IMR-90 (cell line): ENCODE measurements around the gene ZBTB8B. TPM values are rescaled to one million over a fixed set of nuclear protein-coding genes. Genes with fewer than 3 reads are reported as not detected.

Source experiments
- ATAC-seq: fragments of 200-7000 bp; cut with Tn5 transposase; 2 replicates; pipeline ENCODE4 v1.9.1; 2020; ENCODE audit warnings: low read depth, mild to moderate bottlenecking, moderate library complexity
- BruUV-seq: library from RNA; stranded (reverse); fragments of 400-500 nt; replicated peaks from 2 replicates; lab custom pipeline; 2021; lab: Mats Ljungman, UMichigan
- CTCF ChIA-PET: fragments of 300-600 bp; formaldehyde crosslinking; extraction: SDS; loops from one replicate; lab custom pipeline; 2021; ENCODE audit warnings: antibody characterized with exemption; lab: Yijun Ruan, JAX
- POLR2A ChIA-PET: fragments of 300-600 bp; sonication (Branson Sonifier 250); formaldehyde crosslinking; loops from one replicate; lab custom pipeline; 2022; ENCODE audit warnings: antibody characterized with exemption; ENCODE audit not compliant: unreplicated experiment; lab: Charles Lee
- DNase-seq: peaks from one replicate; pipeline ENCODE4 v3.0.0; 2013
- H2AFZ ChIP-seq: replicated peaks from 2 replicates; pipeline ENCODE3; 2013; ENCODE audit warnings: low read length, mild to moderate bottlenecking; ENCODE audit not compliant: poor library complexity
- H2AK5ac ChIP-seq: 2 replicates; pipeline ENCODE4 v1.6.1; 2013; ENCODE audit warnings: low read depth, low read length, inconsistent platforms
- H2AK9ac ChIP-seq: replicated peaks from 2 replicates; pipeline ENCODE3; 2013; ENCODE audit warnings: mild to moderate bottlenecking, low read depth, low read length, moderate library complexity; ENCODE audit not compliant: poor library complexity
- H2BK120ac ChIP-seq: 2 replicates; pipeline ENCODE4 v1.6.1; 2013; ENCODE audit warnings: low read depth, low read length, inconsistent platforms
- H2BK15ac ChIP-seq: 3 replicates; pipeline ENCODE4 v1.6.1; 2013; ENCODE audit warnings: low read depth, low read length, inconsistent platforms
- H2BK20ac ChIP-seq: 2 replicates; pipeline ENCODE4 v1.6.1; 2013; ENCODE audit warnings: low read depth, mild to moderate bottlenecking, inconsistent platforms, low read length, moderate library complexity
- H2BK5ac ChIP-seq: 2 replicates; pipeline ENCODE4 v1.6.1; 2013; ENCODE audit warnings: mild to moderate bottlenecking, low read depth, low read length, inconsistent platforms; ENCODE audit not compliant: poor library complexity, severe bottlenecking
- H3K14ac ChIP-seq: replicated peaks from 2 replicates; pipeline ENCODE4 v1.6.1; 2013; ENCODE audit warnings: low read depth, low read length, inconsistent platforms
- H3K18ac ChIP-seq: 2 replicates; pipeline ENCODE4 v1.6.1; 2013; ENCODE audit warnings: low read depth, low read length, control low read depth
- H3K23ac ChIP-seq: 2 replicates; pipeline ENCODE4 v1.6.1; 2013; ENCODE audit warnings: low read depth, low read length, inconsistent platforms
- H3K27ac ChIP-seq: 2 replicates; pipeline ENCODE4 v1.5.1; 2013; ENCODE audit warnings: mild to moderate bottlenecking, control low read depth, low read length; ENCODE audit not compliant: insufficient read depth
- H3K27me3 ChIP-seq: 2 replicates; pipeline ENCODE4 v1.6.1; 2013; ENCODE audit warnings: low read length; ENCODE audit not compliant: control insufficient read depth, insufficient read depth
- H3K36me3 ChIP-seq: 2 replicates; pipeline ENCODE4 v1.6.1; 2013; ENCODE audit warnings: low read length, mixed read lengths; ENCODE audit not compliant: control insufficient read depth, insufficient read depth
- H3K4ac ChIP-seq: 2 replicates; pipeline ENCODE4 v1.6.1; 2013; ENCODE audit warnings: low read depth, low read length, inconsistent platforms
- H3K4me1 ChIP-seq: 2 replicates; pipeline ENCODE4 v1.6.1; 2013; ENCODE audit warnings: low read length, mixed read lengths; ENCODE audit not compliant: control insufficient read depth, insufficient read depth
- H3K4me2 ChIP-seq: 2 replicates; pipeline ENCODE4 v1.6.1; 2013; ENCODE audit warnings: low read depth, mild to moderate bottlenecking, control low read depth, low read length, moderate library complexity
- H3K4me3 ChIP-seq: 2 replicates; pipeline ENCODE4 v1.5.1; 2013; ENCODE audit warnings: low read depth, mild to moderate bottlenecking, control low read depth, low read length, moderate library complexity; ENCODE audit not compliant: insufficient read depth
- H3K56ac ChIP-seq: 2 replicates; pipeline ENCODE4 v1.6.1; 2013; ENCODE audit warnings: low read length, inconsistent platforms; ENCODE audit not compliant: insufficient read depth; ENCODE audit errors: extremely low read depth
- H3K79me1 ChIP-seq, 2 experiments: 2 replicates each; pipeline ENCODE4 v1.6.1; 2013; ENCODE audit warnings: low read length in 2 of 2, inconsistent platforms in 1 of 2, low read depth in 1 of 2
- H3K9ac ChIP-seq: 2 replicates; pipeline ENCODE4 v1.6.1; 2013; ENCODE audit warnings: low read depth, low read length, control low read depth
- H3K9me1 ChIP-seq: 2 replicates; pipeline ENCODE4 v1.6.1; 2013; ENCODE audit warnings: low read length, inconsistent platforms; ENCODE audit not compliant: insufficient read depth
- H3K9me3 ChIP-seq: 2 replicates; pipeline ENCODE4 v1.6.1; 2013; ENCODE audit warnings: low read length; ENCODE audit not compliant: control insufficient read depth, insufficient read depth
- H4K20me1 ChIP-seq: 2 replicates; pipeline ENCODE4 v1.6.1; 2013; ENCODE audit warnings: low read length, inconsistent platforms; ENCODE audit not compliant: insufficient read depth
- H4K5ac ChIP-seq: 2 replicates; pipeline ENCODE4 v1.6.1; 2013; ENCODE audit warnings: mild to moderate bottlenecking, low read depth, low read length, control low read depth
- H4K8ac ChIP-seq, 2 experiments: 2 replicates each; pipeline ENCODE4 v1.6.1; 2013; ENCODE audit warnings: low read depth in 2 of 2, low read length in 2 of 2, control low read depth in 1 of 2, inconsistent platforms in 1 of 2
- H4K91ac ChIP-seq: 2 replicates; pipeline ENCODE4 v1.6.1; 2013; ENCODE audit warnings: low read depth, low read length, inconsistent platforms; ENCODE audit not compliant: insufficient read depth
- BHLHE40 ChIP-seq: fragments of 150-350 bp; IDR thresholded peaks from 2 replicates; pipeline ENCODE4 v1.6.1; 2016; ENCODE audit warnings: mild to moderate bottlenecking, low read depth, low read length
- CEBPB ChIP-seq: IDR thresholded peaks from 2 replicates; pipeline ENCODE4 v1.6.1; 2012; ENCODE audit warnings: low read depth, low read length, improper control_type of control experiment
- CHD1 ChIP-seq: IDR thresholded peaks from 2 replicates; pipeline ENCODE4 v1.6.1; 2012; ENCODE audit warnings: low read depth, low read length, improper control_type of control experiment
- CTCF ChIP-seq: conservative IDR thresholded peaks from 2 replicates; pipeline ENCODE4 v1.5.1; 2012; ENCODE audit warnings: mild to moderate bottlenecking, low read depth, low read length, improper control_type of control experiment
- ELK1 ChIP-seq: fragments of 150-350 bp; IDR thresholded peaks from 2 replicates; pipeline ENCODE4 v1.6.1; 2016; ENCODE audit warnings: low read depth, mild to moderate bottlenecking, low read length, moderate library complexity, borderline replicate concordance
- FOS ChIP-seq: fragments of 150-350 bp; IDR thresholded peaks from 2 replicates; pipeline ENCODE4 v1.6.1; 2016; ENCODE audit warnings: low read depth, low read length
- MAFK ChIP-seq: IDR thresholded peaks from 2 replicates; pipeline ENCODE4 v1.6.1; 2012; ENCODE audit warnings: low read depth, low read length, improper control_type of control experiment
- MAZ ChIP-seq: IDR thresholded peaks from 2 replicates; pipeline ENCODE4 v1.6.1; 2012; ENCODE audit warnings: low read depth, mild to moderate bottlenecking, low read length, improper control_type of control experiment, moderate library complexity, borderline replicate concordance
- MXI1 ChIP-seq: IDR thresholded peaks from 2 replicates; pipeline ENCODE4 v1.6.1; 2012; ENCODE audit warnings: low read depth, mild to moderate bottlenecking, low read length, moderate library complexity, borderline replicate concordance
- NFE2L2 ChIP-seq: fragments of 150-350 bp; IDR thresholded peaks from 2 replicates; pipeline ENCODE4 v1.6.1; 2016; ENCODE audit warnings: low read depth, mild to moderate bottlenecking, low read length
- POLR2A ChIP-seq: IDR thresholded peaks from 2 replicates; pipeline ENCODE4 v1.6.1; 2012; ENCODE audit warnings: mild to moderate bottlenecking, low read depth, low read length
- RAD21 ChIP-seq: IDR thresholded peaks from 2 replicates; pipeline ENCODE4 v1.6.1; 2012; ENCODE audit warnings: low read length, improper control_type of control experiment
- RCOR1 ChIP-seq: IDR thresholded peaks from 2 replicates; pipeline ENCODE4 v1.6.1; 2012; ENCODE audit warnings: mild to moderate bottlenecking, low read length, improper control_type of control experiment; ENCODE audit not compliant: insufficient replicate concordance
- RFX5 ChIP-seq: IDR thresholded peaks from 2 replicates; pipeline ENCODE4 v1.8.0; 2012; ENCODE audit warnings: low read depth, mild to moderate bottlenecking, low read length, moderate library complexity
- SMC3 ChIP-seq: fragments of 150-350 bp; IDR thresholded peaks from 2 replicates; pipeline ENCODE4 v1.6.1; 2016; ENCODE audit warnings: low read depth, mild to moderate bottlenecking, antibody characterized with exemption, low read length, moderate library complexity
- USF2 ChIP-seq: fragments of 150-350 bp; IDR thresholded peaks from 2 replicates; pipeline ENCODE4 v1.6.1; 2017; ENCODE audit warnings: mild to moderate bottlenecking, antibody characterized with exemption, low read length, low read depth
- WGBS, 2 experiments: methylation state at CpG; one replicate each; pipeline versions ENCODE4 v1.1.5 to v1.1.7; 2013; ENCODE audit warnings: missing lambda C conversion rate in 2 of 2; ENCODE audit not compliant: insufficient read length in 1 of 2; ENCODE audit errors: extremely low coverage in 2 of 2; 5-methylcytosine and 5-hydroxymethylcytosine counted together
- dilution Hi-C: fragments of 300-500 bp; cut with HindIII; formaldehyde crosslinking; loops from one replicate; pipeline ENCODE4 v1.14.3; 2018; ENCODE audit warnings: low sequenced_read_pairs; ENCODE audit not compliant: unreplicated experiment
- in situ Hi-C: fragments of 300-500 bp; cut with MboI; formaldehyde crosslinking; loops from 3 replicates; pipeline ENCODE4 v1.14.3; 2019; ENCODE audit warnings: low sequenced_read_pairs, inconsistent platforms, mixed read lengths
- intact Hi-C: fragments of 100-400 bp; cut with micrococcal nuclease; formaldehyde crosslinking; loops from 2 replicates; pipeline ENCODE4 v1.10.0; 2022
- polyA plus RNA-seq, 3 experiments: library from polyadenylated mRNA; depleted of rRNA; stranded (reverse); fragments of >200 nt; gene quantifications; 2 replicates each; pipeline ENCODE4 v1.2.3, GENCODE V29; 2012; ENCODE audit warnings: low replicate concordance in 1 of 3
- total RNA-seq: library from RNA; depleted of rRNA; stranded (reverse); fragments of >200 nt; gene quantifications from 2 replicates; pipeline ENCODE4 v1.2.3, GENCODE V29; 2012

Gene ZBTB8B
- total and polyA plus RNA-seq, 2 of the 4 experiments (the other 2 are of a cell fraction) = not detected

GRCh38 chr1:32507021-32507420, 42.1 kb downstream of the ZBTB8B start:
- in situ Hi-C loops = no loop called here
- Histone ChIP-seq H3K9ac (no peak overlapping the region), H2BK15ac (no peak overlapping the region), H3K4ac (no peak overlapping the region), H2AK5ac (no peak overlapping the region), H3K27ac (no peak overlapping the region), H2AFZ (no peak overlapping the region), H3K36me3 (no peaks in the 10 kb centered on the region), H3K18ac (no peak overlapping the region), H2BK20ac (no peak overlapping the region), H4K20me1 (no peaks in the 10 kb centered on the region), H4K8ac (no peak overlapping the region), H3K9me3 (no peaks in the 10 kb centered on the region), H3K56ac (no peak overlapping the region), H4K91ac (no peak overlapping the region), H3K23ac (no peak overlapping the region), H2BK5ac (no peak overlapping the region), H3K4me3 (no peak overlapping the region), H3K4me1 (no peaks in the 10 kb centered on the region), H2AK9ac (no peak overlapping the region), H3K14ac (no peak overlapping the region), H3K9me1 (no peaks in the 10 kb centered on the region), H3K79me1 (no peaks in the 10 kb centered on the region), H3K27me3 (no peaks in the 10 kb centered on the region), H3K4me2 (no peak overlapping the region), H4K5ac (no peak overlapping the region), H2BK120ac (no peak overlapping the region)
- ChIA-PET POLR2A (no interaction called here), CTCF (interaction anchor here (2.1 kb wide), 1 partner anchor 13 kb away, joined by 6 read pairs; no protein-coding TSS in a partner anchor)
- 33% methylated on average over 1 of the region's 4 CpGs; no CpG with 5 or more reads in 1 of the 2 experiments for WGBS, 2 experiments
- DNase-seq (no peak), ATAC-seq (no peak)
- intact Hi-C loops = no loop called here
- dilution Hi-C loops = no loop called here
- TF ChIP-seq CTCF (no peak), MAFK (no peak), MXI1 (no peak), RCOR1 (no peak), ELK1 (no peak), SMC3 (no peak), RFX5 (no peak), FOS (no peak), USF2 (no peak), RAD21 (no peak), POLR2A (no peak), BHLHE40 (no peak), NFE2L2 (no peak), MAZ (no peak), CEBPB (no peak), CHD1 (no peak)
- no TSS peak for BruUV-seq
